Right forelimb (tissue), 1 donor: Measurements from ENCODE around the gene UTP3.
"Not testable (repeated sequence)": the region's sequence is repeated elsewhere in the genome, so short reads cannot be mapped to it uniquely, and the experiment has no call there.

Experiments used
- DNase-seq: peaks from one replicate; pipeline ENCODE4 v3.0.0-alpha.2; 2018

Gene UTP3, protein sequence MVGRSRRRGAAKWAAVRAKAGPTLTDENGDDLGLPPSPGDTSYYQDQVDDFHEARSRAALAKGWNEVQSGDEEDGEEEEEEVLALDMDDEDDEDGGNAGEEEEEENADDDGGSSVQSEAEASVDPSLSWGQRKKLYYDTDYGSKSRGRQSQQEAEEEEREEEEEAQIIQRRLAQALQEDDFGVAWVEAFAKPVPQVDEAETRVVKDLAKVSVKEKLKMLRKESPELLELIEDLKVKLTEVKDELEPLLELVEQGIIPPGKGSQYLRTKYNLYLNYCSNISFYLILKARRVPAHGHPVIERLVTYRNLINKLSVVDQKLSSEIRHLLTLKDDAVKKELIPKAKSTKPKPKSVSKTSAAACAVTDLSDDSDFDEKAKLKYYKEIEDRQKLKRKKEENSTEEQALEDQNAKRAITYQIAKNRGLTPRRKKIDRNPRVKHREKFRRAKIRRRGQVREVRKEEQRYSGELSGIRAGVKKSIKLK

GRCh38 chr4:70687821-70688794 is at the start of gene UTP3:
Gene UTP3 (plus strand): TSS chr4:70688532. CDS start chr4:70688678, 146 bp downstream.
- peak; percentile 97 for DNase-seq

DNA sequence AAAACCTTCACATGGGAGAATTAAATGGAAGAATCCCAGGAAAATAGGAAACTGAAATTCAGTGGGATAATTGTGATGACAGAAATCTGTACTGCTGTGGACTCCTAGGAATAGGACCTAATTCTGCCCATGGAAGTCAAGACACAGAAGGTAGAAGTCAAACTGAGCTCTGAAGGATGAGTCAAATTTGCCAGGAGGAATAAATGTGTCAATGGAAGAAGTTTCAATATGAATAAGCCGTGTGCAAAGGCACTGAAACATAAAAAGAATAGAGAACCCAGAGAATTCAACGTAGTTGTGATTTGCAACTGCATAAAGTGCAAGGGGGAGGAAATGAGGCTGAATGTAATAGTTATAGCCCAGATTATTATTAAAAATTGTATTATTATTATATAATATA is 48.1 kb upstream of the UTP3 start:
- DNase-seq = no peak

DNA sequence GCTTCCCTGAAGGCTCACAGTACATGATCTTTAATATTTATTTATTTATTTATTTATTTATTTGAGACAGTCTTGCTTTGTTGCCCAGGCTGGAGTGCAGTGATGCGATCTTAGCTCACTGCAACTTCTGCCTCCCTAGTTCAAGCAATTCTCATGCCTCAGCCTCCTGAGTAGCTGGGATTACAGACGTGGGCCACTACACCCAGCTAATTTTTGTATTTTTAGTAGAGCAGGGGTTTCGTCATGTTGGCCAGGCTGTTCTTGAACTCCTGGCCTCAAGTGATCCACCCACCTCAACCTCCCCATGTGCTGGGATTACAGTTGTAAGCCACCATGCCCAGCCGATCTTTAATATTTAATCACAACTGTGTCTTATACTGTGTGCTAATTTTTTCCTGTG is 37.6 kb upstream of the UTP3 start:
- DNase-seq = not testable (repeated sequence)

- no peak for DNase-seq
These were observed 36.3 kb upstream of the UTP3 start for GRCh38 chr4:70651864-70652506.

- DNase-seq = no peak
These were observed 33.7 kb upstream of the UTP3 start for GRCh38 chr4:70654605-70655011.

- no peak for DNase-seq
These were observed 31.0 kb upstream of the UTP3 start for GRCh38 chr4:70657326-70657725.

GRCh38 chr4:70658418-70658817 is 29.9 kb upstream of the UTP3 start:
- no peak for DNase-seq

DNA sequence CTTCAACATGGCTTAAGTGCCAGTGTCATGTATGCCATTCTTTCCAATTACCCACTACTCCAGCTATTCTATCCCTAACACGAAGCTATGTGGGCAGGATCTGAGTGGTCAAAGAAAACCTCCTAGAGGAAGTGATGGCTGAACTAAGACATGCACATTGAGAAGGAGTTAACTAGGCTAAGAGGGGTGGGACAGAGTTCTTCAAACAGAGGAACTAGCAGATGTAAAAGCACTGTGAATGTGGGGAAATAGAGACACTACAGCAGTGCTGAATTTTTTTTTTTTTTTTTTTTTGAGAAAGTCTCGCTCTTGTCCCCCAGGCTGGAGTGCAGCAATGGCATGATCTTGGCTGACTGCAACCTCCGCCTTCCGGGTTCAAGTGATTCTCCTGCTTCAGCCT is 28.2 kb upstream of the UTP3 start:
- no peak for DNase-seq

DNA sequence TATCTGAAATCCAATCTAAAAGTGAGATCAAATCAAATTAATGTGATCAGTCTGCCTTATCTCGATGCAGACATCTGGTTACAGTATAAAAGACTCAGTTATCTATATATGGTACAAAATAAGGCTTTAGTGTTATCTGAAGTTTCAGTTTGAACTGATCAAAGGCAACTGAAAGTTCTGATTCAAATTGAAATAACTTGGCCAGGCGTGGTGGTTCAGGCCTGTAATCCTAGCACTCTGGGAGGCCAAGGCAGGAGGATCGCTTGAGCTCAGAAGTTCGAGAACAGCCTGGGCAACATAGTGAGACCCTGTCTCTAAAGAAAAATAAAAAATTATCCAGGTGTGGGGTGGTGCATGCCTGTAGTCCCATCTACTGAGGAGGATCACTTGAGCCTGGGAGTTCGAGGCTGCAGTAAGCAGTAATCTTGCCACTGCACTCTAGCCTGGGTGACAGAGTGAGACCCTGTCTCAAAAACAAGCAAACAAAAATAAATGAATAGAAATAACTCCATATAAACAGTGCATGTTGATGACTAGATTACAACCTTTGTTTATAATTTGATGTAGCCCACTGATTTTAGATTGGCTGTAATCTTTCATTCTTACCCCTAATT is 26.9 kb upstream of the UTP3 start:
- DNase-seq = not testable (repeated sequence)

DNA sequence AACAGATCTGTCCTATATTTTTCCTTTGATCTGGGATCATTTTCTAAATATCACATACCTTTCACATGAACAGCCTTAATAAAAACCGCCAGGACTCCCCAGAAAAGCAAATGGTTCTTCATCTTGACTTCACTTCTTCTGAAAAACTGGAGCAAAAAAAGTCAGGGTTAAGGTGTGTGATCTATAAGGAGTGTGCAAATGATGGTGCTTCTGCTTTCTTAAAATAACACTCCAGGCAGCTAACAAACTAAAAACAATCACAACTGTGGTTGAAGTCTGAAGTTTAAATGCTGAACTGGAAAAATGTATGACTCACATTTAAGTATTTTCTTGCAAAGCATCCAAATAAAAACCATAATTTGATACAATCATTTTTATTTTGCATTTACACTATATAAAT is 22.0 kb upstream of the UTP3 start, which contains the start of gene JCHAIN:
TSS of gene JCHAIN (minus strand) at position 140 of the 400 bp plus-strand sequence. CDS start at position 122, 18 bp downstream.
- no peak for DNase-seq

DNA sequence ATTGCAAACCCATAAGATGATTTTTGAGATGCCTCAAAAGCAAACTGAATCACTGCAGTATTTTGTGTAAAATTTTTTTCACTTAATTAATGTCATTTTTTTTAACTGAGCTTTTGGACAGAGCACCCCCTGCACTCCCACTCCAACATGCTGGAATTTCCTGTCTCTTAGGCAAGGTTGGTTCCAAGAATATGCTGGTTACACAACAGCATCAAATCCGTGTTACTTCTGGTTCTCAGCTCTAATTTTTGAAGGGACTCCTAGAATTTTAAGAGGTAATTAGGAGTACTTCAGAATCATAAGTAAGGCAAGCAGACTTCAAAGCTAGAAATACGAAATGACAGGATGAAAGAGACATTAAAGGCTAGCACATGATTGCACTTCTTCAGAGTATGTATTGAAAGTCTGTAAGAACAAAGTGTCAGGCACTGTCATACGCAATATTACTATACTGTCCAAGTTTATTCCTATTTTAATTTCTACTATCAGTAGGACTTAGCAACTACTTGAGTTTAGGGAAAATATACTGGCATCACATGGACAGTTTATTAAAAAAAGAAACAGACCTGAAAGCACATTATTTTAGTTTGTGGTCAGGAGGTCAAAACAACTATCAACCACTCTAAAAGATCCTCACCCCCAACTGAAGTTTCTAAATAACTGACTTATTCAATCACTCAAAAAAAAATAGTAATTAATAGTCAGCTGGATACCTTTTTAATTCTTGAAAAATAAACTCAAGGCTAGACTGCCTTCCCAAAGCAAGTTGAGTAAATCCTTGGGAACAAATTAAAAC is 20.4 kb upstream of the UTP3 start:
- DNase-seq = no peak

DNA sequence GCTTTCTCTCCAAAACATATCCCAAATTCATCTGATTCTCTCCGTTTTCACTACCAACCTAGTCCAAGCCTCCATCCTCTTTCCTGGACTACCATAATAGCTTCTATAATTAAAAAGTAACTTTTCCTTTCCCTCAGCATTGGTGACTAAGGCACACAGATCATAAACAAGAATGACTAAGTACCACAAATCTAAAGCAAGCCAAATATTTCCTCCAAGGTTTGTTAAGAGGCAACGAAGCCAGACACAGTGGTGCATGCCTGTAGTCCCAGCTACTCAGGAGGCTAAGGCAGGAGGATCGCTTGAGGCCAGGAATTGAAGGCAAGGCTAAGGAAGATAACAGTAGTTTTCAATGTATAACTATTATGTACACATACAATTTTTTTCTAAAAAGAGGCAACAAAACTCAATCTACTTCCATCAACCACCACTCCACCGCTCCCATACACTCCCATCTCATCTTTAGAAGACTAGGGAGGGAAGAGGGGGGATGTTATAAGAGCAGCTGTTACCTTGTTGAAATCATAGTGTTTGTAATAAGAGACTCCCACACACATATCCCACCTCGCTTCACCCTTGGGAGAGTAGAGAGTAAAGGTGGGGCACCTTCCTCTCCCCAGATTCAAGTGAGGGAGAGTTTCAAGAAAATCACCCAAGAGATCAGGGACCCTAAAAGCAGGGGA is 17.9 kb upstream of the UTP3 start:
- DNase-seq = no peak

GRCh38 chr4:70671091-70671490 is 17.2 kb upstream of the UTP3 start:
- DNase-seq = no peak

- DNase-seq = no peak
These were observed 14.1 kb upstream of the UTP3 start for GRCh38 chr4:70674191-70674590.

DNA sequence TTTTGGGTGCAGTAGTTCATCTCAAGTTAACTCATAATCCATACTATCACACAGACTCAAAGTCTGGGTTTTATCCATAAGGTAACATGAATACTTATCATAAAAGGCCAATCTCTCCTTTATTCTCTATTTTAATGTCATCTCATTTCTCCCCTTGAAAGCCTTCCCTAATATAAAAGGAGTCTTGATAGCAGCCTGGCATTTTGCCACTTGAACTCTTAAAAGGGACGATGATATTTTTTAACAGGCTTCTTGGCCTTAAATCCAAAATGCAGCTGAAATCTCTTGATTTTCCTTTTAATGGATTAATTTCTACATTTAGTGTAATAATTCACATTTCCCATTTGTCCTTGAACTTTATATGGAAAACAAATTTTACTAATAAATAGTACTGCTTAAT is 13.6 kb upstream of the UTP3 start:
- DNase-seq = no peak

DNA sequence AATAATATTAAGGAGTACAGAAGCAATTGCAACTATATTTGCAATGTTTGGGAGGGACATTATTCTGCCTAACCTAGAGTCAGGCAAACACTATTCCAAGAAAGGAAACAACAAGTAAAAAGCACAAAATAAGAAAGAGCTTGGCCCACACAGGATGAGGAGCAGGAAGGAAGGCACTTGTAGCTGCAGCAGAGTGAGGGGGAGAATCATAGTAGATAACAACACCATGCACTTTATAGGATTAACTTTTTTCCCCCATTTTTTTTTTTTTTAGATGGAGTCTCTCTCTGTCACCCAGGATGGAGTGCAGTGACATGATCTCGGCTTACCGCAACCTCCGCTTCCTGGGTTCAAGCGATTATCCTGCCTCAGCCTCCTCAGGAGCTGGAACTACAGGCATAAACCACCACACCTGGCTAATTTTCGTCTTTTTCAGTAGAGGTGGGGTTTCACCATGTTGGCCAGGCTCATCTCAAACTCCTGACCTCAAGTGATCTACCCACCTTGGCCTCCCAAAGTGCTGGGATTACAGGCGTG is 11.7 kb upstream of the UTP3 start:
- no peak for DNase-seq

DNA sequence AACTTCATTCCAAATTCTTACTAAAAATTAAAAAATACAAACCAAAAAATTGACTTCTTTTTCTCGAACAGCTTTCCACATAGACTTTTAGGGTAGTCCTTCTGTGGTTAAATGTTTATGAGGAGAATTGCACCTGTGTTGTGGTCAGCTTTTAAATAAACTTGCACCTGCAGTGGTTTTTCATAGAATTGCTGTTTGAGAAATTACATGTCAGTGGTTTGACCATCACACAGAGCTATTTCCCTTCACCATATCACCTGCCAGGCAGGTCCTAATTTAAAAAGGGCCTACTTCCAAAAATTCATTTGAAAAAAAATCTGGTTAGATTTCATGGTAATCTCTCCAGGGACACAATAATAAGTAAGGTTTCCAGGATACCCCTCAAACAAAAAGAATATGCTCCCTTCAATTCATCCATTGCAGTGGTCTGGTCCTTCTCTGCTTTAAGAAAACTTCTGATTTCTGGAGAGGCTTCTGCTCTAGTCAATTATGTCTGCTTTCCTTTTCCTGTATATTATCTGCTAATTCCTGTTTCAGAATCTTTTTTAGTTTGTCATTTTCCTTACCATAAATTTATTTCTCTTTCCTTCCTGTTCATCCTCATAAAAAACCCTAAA is 9.8 kb upstream of the UTP3 start:
- no peak for DNase-seq

DNA sequence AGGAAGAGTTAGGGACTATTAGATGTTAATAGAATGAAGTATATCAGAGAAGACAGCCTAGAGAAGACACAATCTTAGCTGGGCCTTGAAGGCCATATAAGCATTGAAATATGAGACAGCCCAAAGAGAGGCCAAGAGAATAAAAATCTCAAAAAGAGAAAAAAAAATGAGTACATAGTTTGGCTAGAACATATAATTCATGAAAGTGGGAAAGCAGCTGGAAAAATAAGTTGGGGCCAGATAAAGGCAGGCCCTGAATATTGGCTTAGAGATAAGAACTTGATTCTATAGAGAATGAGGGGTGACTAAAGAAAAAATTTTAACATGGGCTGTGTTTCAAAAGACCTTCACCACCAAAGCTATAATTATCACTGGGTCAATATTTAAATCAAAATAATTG is 7.4 kb upstream of the UTP3 start:
- no peak for DNase-seq

- no peak for DNase-seq
These were observed 6.6 kb upstream of the UTP3 start for GRCh38 chr4:70681704-70682103.

- not testable (repeated sequence) for DNase-seq
These were observed 6.2 kb upstream of the UTP3 start for GRCh38 chr4:70682142-70682541.
